ENCODE results near the gene ACBD6. TPM values are rescaled to one million over a fixed set of nuclear protein-coding genes. Genes with fewer than 3 reads are reported as not detected.

ACBD6 gene
- total RNA-seq, 1 donor from 2014 or later = 73.2 TPM

- no peak for DNase-seq (ENCODE audit: low read depth)
Observed at GRCh38 chr1:180505732-180506335, 3.5 kb upstream of the ACBD6 start.

GRCh38 chr1:180504186-180504585 lies 1.8 kb upstream of the ACBD6 start:
- no peak for DNase-seq (ENCODE audit: low read depth)
- Histone ChIP-seq H3K36me3 (ENCODE audit: control insufficient read depth, insufficient read depth, low read length) (no peaks in the 10 kb centered on the region), H3K4me3 (ENCODE audit: low read depth, low read length) (no peak overlapping the region), H3K27me3 (ENCODE audit: control insufficient read depth, insufficient read depth, low read length) (no peaks in the 10 kb centered on the region)
- no peak for TF ChIP-seq CTCF (IDR thresholded peaks at IDR 0.05; ENCODE audit: insufficient read depth, low read length, poor library complexity, severe bottlenecking)

More at GRCh38 chr1:180505732-180506335, 3.5 kb upstream of the ACBD6 start:
- Histone ChIP-seq H3K4me3 (ENCODE audit: low read depth, low read length) (no peak overlapping the region), H3K27me3 (ENCODE audit: control insufficient read depth, insufficient read depth, low read length) (no peaks in the 10 kb centered on the region), H3K36me3 (ENCODE audit: control insufficient read depth, insufficient read depth, low read length) (no peaks in the 10 kb centered on the region)
- no peak for TF ChIP-seq CTCF (IDR thresholded peaks at IDR 0.05; ENCODE audit: insufficient read depth, low read length, poor library complexity, severe bottlenecking)

- Histone ChIP-seq H3K27me3 (ENCODE audit: control insufficient read depth, insufficient read depth, low read length) (no peaks in the 10 kb centered on the region), H3K4me3 (ENCODE audit: low read depth, low read length) (peak overlapping the region; percentile 89), H3K36me3 (ENCODE audit: control insufficient read depth, insufficient read depth, low read length) (no peaks in the 10 kb centered on the region)
- no peak for DNase-seq (ENCODE audit: low read depth)
- no peak for TF ChIP-seq CTCF (IDR thresholded peaks at IDR 0.05; ENCODE audit: insufficient read depth, low read length, poor library complexity, severe bottlenecking)
Observed at GRCh38 chr1:180503280-180503862, 994 bp upstream of the ACBD6 start.

GRCh38 chr1:180501865-180502360 lies 464 bp downstream of the ACBD6 start:
- H3K4me3 ChIP-seq (ENCODE audit: low read depth, low read length) = peak overlapping the region; percentile 89
- H3K27me3 ChIP-seq (ENCODE audit: control insufficient read depth, insufficient read depth, low read length) = no peaks in the 10 kb centered on the region
- no peaks in the 10 kb centered on the region for H3K36me3 ChIP-seq (ENCODE audit: control insufficient read depth, insufficient read depth, low read length)
- DNase-seq (ENCODE audit: low read depth) = no peak
- TF ChIP-seq CTCF (IDR thresholded peaks at IDR 0.05; ENCODE audit: insufficient read depth, low read length, poor library complexity, severe bottlenecking) = no peak

- no peak for DNase-seq (ENCODE audit: low read depth)
- Histone ChIP-seq H3K27me3 (ENCODE audit: control insufficient read depth, insufficient read depth, low read length) (no peaks in the 10 kb centered on the region), H3K36me3 (ENCODE audit: control insufficient read depth, insufficient read depth, low read length) (no peaks in the 10 kb centered on the region), H3K4me3 (ENCODE audit: low read depth, low read length) (no peak overlapping the region)
- TF ChIP-seq CTCF (IDR thresholded peaks at IDR 0.05; ENCODE audit: insufficient read depth, low read length, poor library complexity, severe bottlenecking) = no peak
Observed at GRCh38 chr1:180500689-180501088, 1.7 kb downstream of the ACBD6 start.
